OCI-M2 (cell line): ENCODE data around the gene C11orf98.
"Not testable (repeated sequence)": the region's sequence is repeated elsewhere in the genome, so short reads cannot be mapped to it uniquely, and the experiment has no call there.

Source experiments
- DNase-seq: peaks from one replicate; lab custom pipeline; 2025; ENCODE audit not compliant: unreplicated experiment; lab: John Stamatoyannopoulos, UW

Gene C11orf98

GRCh38 chr11:62687508-62688396, 22.7 kb upstream of the C11orf98 start:
- DNase-seq, result no peak

DNA sequence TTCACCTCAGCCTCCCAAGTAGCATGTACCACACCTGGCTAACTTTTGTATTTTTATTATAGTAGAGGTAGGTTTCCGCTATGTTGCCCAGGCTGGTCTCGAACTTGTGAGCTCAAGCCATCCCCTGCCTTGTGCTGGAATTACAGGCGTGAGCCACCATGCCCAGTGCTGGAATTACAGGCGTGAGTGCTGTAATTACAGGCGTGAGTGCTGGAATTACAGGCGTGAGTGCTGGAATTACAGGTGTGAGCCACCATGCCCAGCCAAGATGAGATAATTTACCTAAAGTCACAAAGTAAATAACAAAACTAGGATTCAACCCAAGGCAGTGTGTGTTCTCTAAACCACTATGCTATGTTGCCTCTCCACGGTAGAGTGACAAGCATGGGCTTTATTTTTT, 17.5 kb upstream of the C11orf98 start:
- DNase-seq, result no peak

DNA sequence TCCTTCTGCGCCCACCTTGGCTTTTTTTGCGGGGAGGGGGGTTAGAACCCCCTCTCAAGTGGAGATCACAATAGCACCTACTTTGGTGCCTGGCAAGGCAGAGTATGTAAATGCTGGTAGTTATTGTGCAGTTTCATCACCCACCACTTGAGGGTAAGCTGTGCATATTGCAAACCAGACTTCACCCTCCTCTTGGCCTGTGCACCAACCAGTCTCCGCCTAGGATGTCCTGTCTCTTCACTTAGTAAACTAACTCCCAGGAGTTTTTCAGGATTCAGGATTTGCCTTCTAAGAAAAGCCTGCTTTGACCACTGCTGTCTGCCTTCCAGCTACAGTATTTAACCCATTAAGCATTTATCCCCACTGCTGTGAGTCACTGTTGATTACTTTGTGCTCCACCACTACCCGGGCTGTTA, 15.8 kb upstream of the C11orf98 start:
- peak; percentile 8 for DNase-seq

DNA sequence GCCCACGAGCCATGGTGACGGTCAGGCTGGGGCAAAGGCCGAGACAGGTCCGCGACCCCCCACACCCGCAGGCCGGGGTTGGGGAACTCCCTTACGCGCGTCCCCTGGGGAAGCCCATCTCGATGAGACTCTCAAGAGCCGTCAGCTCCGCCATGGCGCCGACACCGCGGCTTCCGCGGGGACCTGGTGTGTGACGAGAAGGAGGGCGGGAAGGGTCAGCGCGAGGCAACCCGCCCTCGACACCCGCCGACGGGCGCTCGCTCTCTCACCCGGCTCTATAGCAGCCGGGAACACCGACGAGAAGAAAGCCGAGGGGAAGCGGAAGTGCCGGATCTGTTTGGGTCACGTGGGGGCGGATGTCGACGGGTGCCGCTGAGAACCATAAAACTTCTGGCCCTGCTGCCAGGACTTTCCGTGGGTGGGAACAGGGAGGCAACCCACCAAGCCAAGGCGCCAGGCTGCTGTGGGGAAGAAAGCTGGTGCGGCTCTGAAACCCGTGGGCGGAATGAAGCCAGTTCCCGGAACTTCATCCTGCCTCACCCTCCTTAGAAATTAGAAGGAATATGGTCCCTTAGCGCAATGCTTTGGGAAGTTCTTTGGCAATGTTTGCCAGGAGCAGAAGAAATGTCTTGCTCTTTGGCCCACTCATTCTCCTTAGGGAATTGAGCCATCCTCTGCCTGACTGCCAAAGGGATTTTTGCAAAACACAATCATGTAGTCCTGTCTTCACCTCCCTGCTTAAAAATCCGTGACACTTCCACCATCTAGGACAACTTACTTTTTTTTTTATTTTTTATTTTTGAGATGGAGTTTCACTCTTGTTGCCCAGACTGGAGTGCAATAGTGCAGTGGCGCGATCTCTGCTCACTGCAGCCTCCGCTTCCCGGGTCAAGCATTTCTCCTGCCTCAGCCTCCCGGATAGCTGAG, 14.0 kb upstream of the C11orf98 start, which contains the start of gene UBXN1:
UBXN1 (minus strand) TSS at position 304 of the 927 bp plus-strand sequence; CDS start at position 154, 150 bp downstream.
- DNase-seq, result peak; percentile 34

DNA sequence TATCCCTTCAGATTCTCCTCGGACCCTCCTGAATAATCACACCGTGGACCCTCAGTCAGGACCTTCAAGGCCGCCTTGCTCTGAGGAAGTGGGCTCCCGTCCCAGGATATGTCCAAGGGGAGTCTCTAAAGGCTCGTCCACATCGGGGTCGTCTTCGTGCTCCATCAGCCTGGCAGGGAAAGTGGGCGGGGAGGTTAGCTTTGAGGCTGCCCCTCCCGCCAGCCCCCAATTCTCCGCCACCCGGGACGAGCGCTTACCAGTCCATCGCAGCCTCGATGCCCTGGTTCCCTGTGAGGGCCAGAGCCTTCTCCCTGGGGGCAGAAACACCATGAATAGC, 13.4 kb upstream of the C11orf98 start:
- DNase-seq, result no peak

GRCh38 chr11:62677714-62678113, 12.7 kb upstream of the C11orf98 start:
- DNase-seq, result no peak

DNA sequence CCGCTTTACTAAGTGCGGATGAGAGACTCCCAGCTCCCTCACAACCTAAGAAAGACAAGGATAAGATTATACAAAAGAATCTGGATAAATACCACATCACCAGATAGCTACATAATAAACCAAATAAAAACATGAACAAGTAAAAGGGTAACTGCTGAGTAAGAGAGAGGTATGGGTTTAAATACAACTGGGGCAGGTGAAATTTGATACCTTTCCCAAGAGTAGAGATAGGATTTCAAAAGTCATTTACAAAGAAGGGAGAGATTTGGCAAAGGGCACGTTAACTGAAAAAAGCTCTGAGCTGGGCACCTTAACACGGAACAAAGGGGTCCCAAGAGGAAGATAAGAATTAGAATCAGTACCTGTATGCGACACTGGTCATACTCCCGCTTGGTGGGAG, 12.1 kb upstream of the C11orf98 start:
- DNase-seq, result no peak

GRCh38 chr11:62676698-62677097, 11.7 kb upstream of the C11orf98 start:
- no peak for DNase-seq

DNA sequence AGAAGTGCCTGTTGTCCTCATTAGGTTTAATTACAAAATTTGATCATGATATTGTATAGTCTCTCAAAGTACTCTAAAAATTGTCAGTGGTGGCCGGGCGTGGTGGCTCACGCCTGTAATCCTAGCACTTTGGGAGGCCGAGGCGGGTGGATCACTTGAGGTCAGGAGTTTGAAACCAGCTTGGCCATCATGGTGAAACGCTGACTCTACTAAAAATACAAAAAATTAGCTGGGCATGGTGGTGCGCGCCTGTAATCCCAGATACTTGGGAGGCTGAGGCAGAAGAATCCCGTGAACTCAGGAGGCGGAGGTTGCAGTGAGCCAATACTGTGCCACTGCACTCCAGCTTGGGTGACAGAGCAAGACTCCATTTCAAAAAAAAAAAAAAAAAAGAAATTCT, 10.4 kb upstream of the C11orf98 start:
- not testable (repeated sequence) for DNase-seq

GRCh38 chr11:62673196-62673525, 8.2 kb upstream of the C11orf98 start:
- no peak for DNase-seq

- peak; percentile 81 for DNase-seq
These were observed 6.8 kb upstream of the C11orf98 start, which contains the start of the genes LBHD1 and UQCC3 for GRCh38 chr11:62671608-62672389. Gene LBHD1, minus strand, starts transcription at chr11:62672267. Its CDS starts 2,236 bp downstream, at chr11:62670031. Gene UQCC3, plus strand, starts transcription at chr11:62671673. Its CDS starts 73 bp downstream, at chr11:62671746.

DNA sequence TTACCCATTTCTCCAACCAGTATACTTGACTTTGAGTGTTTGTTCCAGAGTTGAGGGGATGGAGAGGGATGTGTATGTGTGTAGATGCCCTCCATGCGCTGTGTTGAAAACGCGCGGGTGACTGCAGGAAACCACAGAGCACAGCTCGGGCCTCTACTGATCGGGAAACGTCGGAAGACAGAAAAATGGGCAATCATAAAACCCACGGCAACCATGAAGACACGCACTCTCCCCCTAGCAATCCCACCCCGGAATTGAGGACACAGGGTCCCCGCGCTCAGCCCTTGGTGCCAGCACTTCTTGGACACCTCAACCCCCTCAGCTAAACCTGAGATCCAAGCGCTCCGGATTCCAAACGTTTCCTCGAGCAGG, 6.2 kb upstream of the C11orf98 start:
- no peak for DNase-seq

DNA sequence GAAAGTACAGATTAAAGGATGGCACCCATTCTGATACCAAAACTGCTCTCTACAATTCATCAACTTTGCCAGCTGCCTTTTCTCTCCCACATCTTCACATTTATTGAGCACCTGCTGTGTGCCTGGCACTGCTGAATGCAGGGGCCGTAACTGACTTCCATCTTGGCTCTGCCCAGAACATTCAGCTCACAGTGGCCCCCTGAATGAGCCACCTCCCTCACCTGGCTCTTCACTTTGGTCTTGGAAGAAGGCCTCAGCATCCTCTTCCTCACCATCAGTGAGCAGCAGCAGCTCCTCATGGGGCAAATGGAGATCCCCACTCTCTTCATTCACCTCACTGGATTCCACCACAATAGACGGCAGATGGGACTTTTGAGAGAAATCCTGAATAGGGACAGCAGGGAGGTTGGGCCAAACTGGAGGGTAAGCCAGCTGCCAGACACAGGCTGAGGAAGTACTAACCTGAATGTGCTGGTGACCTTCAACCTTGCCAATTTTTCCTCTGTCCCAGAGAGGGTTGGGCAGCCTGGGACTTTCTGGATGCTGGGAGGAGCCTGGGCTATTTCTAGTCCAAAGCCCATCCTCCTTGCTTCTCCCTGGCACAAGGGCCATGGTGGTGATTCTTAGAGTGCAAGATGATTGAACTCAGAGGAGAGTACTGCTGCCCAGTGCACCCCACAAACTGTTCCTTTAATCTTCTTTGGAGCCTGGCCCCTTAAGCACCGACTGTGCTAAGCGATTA, 4.6 kb upstream of the C11orf98 start:
- DNase-seq, result no peak

DNA sequence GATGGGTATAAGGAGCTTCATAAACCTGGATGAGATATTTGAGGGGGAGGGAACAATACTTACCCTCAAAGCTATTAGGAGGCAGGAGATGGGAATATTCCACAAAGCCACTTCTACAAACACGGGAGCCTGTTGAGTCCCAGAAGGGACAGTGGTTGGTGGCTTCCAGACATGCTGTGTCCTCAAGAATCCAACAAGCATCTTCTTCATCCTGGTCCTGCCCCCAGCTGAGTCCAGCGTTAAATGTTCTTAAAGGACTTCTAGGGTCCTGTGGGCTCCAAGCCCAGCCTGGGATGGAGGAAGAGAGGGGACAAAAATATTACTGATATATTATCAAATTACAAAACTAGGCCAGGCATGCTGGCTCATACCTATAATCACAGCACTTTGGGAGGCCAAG, 2.5 kb upstream of the C11orf98 start:
- DNase-seq, result no peak

- DNase-seq, result no peak
These were observed 1.4 kb upstream of the C11orf98 start for GRCh38 chr11:62666259-62666926.

- DNase-seq, result no peak
These were observed 719 bp upstream of the C11orf98 start for GRCh38 chr11:62665599-62666258.

DNA sequence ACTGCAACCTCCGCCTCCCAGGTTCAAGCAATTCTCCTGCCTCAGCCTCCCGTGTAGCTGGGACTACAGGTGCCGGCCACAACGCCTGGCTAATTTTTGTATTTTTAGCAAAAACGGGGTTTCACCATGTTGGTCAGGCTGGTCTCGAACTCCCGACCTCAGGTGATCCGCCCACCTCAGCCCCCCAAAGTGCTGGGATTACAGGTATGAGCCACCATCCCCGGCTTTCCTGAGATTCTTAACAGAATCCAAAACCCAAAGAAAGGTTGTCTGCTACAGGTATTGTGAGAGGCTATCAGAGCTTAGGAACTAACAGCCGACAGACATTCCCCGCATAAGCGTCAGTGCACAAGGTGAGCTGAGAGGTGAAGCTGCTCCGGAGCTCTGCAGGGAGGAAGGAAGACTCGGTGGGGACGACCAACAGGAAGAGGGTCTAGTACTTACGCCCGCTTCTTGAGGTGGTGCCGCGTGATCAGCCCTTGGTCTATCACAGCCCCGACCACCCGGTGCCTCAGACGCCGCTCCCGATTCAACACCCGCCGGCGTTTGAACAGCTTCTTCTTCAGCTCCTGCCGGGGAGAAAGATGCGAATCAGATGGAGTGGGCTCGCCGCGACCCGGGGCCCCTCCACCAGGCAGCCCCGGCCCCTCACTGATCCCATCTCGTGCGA, 470 bp downstream of the C11orf98 start:
- DNase-seq, result no peak

DNA sequence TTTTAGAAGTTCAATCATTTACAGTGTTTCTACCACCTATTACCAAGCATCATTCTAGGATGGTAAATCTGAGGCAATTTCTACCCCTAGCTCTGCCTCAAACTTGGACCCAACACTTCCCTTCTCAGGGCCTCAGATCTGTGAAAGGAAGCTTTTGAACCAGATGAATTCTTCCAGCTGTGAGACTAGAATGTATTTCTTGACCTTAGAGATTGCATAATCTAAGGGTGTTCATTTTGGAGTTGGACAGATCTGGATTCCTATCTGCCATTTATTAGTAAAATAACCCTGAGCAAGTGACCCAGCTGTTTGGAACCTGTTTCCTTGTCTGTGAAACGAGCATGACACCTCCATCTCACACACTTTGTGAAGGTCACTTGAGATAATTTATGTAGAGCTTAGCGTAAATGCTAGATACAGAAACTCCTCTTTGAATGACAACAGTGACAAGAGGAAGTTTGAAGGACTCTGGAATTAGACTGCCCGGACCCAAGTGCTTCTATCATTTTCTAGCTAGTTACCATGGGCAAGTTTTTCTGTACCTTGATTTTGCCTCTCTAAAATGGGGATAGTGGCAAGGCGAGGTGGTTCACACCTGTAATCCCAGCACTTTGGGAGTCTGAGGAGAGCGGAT, 8.1 kb downstream of the C11orf98 start:
- DNase-seq, result no peak
